Measurements from ENCODE around the gene FAM241B. TPM values are rescaled to one million over a fixed set of nuclear protein-coding genes. Genes with fewer than 3 reads are reported as not detected.

FAM241B gene
- total RNA-seq, 1 donor from 2014 or later, result 9.8 TPM

DNA sequence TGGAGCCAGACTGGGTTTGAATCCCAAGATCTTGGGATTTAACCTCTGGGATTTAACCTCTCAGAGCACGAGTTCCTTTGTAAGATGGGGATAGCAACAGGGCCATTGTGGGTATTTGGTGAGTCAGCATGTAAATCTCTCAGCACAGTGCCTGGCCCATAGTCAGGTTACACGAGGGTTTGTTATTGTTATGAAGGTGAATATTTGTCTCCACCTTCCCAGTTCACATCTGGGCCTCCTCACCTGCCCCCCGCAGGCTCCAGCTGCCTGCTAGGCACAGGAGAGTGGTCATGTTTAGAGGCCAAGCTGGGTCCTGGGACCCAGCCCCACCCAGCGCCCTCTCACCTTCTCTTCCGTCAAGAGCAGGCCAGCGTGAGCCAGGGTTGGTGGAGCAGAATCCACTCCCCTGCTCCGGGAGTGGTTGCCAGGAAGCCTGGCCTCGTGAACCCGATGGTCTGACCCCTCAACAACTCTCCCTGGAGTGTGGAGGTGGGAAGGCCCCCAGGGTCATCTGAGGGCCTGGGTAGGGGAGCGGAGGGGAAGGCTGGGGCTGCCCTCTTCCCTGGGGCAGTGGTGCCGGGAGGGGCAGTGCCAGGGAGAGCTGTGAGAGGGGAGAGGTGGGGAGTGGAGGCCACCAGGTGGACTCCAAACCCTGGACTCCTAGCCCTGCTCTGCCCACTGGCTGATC lies 26.0 kb downstream of the FAM241B start:
- Mint-ChIP-seq H3K36me3 (no peaks in the 10 kb centered on the region), H3K4me1 (ENCODE audit: unreplicated experiment) (peaks cover 46% of the 10 kb centered on the region), H3K27ac (no peak overlapping the region), H3K27me3 (peaks cover 21% of the 10 kb centered on the region), H3K4me3 (no peak overlapping the region), H3K9me3 (no peaks in the 10 kb centered on the region)
- TF ChIP-seq, protein P1, sequence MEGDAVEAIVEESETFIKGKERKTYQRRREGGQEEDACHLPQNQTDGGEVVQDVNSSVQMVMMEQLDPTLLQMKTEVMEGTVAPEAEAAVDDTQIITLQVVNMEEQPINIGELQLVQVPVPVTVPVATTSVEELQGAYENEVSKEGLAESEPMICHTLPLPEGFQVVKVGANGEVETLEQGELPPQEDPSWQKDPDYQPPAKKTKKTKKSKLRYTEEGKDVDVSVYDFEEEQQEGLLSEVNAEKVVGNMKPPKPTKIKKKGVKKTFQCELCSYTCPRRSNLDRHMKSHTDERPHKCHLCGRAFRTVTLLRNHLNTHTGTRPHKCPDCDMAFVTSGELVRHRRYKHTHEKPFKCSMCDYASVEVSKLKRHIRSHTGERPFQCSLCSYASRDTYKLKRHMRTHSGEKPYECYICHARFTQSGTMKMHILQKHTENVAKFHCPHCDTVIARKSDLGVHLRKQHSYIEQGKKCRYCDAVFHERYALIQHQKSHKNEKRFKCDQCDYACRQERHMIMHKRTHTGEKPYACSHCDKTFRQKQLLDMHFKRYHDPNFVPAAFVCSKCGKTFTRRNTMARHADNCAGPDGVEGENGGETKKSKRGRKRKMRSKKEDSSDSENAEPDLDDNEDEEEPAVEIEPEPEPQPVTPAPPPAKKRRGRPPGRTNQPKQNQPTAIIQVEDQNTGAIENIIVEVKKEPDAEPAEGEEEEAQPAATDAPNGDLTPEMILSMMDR (conservative IDR thresholded peaks at IDR 0.05), result no peak
- no peak for DNase-seq (ENCODE audit: extremely low spot score, unreplicated experiment)

DNA sequence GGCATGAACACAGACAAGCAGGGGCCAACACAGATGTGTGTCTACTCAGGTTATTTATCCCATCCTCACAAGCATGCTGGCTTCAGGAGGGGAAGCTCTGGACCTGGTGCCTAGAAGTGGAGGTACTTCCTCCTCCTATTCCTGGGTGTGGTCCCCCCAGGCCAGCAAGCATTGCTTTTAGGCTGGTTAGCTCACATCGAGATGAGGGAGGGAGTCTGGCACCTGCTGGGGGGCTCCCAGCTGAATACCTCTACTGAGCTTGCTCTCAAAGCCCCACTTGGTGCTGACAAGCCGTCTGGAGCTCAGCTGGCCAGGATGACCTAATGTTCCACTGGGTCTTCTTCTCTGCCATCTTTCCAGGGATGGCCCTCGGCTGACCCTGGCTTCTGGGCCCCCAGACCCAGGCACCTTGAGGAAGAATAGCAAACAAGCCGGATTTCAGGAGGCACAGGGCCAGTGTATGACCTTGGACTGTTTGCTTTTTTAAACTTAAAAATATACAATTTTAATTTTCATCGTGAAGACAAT lies 26.8 kb downstream of the FAM241B start:
- no peak for DNase-seq (ENCODE audit: extremely low spot score, unreplicated experiment)
- Mint-ChIP-seq H3K4me1 (ENCODE audit: unreplicated experiment) (peaks cover 46% of the 10 kb centered on the region), H3K36me3 (no peaks in the 10 kb centered on the region), H3K4me3 (no peak overlapping the region), H3K9me3 (no peaks in the 10 kb centered on the region), H3K27me3 (peaks cover 21% of the 10 kb centered on the region), H3K27ac (no peak overlapping the region)
- TF ChIP-seq, protein P1 (conservative IDR thresholded peaks at IDR 0.05), result no peak

DNA sequence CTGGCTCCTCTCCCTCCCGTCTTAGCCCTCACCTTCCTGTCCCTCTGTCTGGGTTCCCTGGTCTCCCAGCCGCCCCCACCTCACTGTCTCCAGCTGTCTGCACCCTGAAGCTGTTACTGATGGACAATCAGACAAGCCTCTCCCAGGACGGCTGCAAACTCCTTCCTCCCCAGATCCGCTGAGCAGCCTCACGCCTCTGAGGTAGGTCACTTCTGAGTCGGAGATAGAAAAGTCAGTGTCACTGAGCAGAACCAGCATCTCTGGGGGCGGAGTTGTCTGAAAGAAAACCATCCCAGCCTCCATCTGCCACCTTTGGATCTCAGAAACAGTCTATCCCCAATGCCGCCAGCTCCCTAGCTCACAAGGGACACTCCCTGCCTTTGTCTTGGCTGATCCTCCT lies 27.4 kb downstream of the FAM241B start:
- no peaks in the 10 kb centered on the region for H3K36me3 Mint-ChIP-seq
- no peak overlapping the region for H3K4me3 Mint-ChIP-seq
- TF ChIP-seq, protein P1 (conservative IDR thresholded peaks at IDR 0.05), result no peak
- H3K4me1 Mint-ChIP-seq (ENCODE audit: unreplicated experiment), result peaks cover 52% of the 10 kb centered on the region
- H3K27ac Mint-ChIP-seq, result no peak overlapping the region
- H3K9me3 Mint-ChIP-seq, result no peaks in the 10 kb centered on the region
- peaks cover 23% of the 10 kb centered on the region for H3K27me3 Mint-ChIP-seq
- no peak for DNase-seq (ENCODE audit: extremely low spot score, unreplicated experiment)

DNA sequence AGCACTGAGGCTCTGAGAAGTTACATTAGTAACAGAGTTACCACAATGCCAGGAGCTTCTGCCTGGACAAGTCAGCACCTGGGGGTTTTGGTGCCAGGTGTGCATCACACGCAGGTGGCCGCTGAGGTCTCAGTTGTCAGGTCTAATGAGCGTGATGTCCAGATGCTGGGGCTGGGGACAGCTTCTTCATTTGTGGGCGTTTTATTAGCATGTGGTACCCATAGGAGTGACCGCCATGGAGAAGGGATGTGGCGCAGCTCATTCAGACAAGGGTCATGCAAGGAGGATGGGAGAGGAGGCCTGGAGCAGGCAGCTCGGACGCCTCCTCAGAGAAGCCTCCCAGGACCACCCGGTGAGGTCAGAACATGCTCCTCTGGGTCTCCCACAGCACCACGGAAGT lies 27.8 kb downstream of the FAM241B start:
- TF ChIP-seq, protein P1 (conservative IDR thresholded peaks at IDR 0.05), result no peak
- no peaks in the 10 kb centered on the region for H3K9me3 Mint-ChIP-seq
- peaks cover 23% of the 10 kb centered on the region for H3K27me3 Mint-ChIP-seq
- no peak for DNase-seq (ENCODE audit: extremely low spot score, unreplicated experiment)
- peaks cover 52% of the 10 kb centered on the region for H3K4me1 Mint-ChIP-seq (ENCODE audit: unreplicated experiment)
- no peak overlapping the region for H3K27ac Mint-ChIP-seq
- H3K36me3 Mint-ChIP-seq, result no peaks in the 10 kb centered on the region
- H3K4me3 Mint-ChIP-seq, result no peak overlapping the region

DNA sequence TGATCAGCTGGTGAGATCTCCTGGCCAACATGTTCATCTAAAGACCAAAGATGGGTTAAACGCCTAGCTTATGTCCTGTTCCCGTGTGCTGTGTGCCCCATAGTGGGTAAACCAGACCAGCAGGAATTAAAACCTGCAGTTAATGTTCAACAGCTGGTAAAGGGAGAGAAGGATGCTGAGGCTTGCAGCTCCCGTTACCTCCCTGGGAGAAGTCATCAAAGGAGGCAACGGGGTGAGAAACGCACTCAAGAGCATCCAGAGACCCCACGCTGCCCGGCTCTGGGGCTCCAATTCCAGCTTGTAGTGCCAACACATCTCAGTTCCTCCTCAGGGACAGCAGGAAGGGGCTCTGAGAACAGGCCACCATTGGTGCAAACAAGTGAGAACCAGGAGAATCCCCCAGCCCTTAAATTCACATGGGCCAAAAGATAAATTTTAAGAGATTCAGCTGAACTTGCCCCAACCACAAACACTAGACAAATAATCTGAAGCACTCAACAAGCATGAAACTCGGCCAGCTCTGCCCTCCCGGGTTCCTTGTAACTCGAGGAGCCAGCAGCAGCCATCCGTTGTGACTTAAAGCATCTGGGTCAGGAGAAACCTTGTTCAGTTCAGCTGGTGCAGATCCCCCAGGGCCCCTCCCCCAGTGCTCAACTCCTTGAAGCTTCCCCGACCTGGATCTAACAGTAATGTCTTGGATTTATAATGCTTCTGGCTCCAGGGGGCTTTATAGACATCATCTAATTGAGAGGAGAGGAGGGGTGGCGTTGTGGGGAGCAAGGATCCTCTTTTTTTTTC lies 29.4 kb downstream of the FAM241B start:
- peaks cover 54% of the 10 kb centered on the region for H3K4me1 Mint-ChIP-seq (ENCODE audit: unreplicated experiment)
- TF ChIP-seq, protein P1 (conservative IDR thresholded peaks at IDR 0.05), result no peak
- no peak overlapping the region for H3K27ac Mint-ChIP-seq
- no peak overlapping the region for H3K4me3 Mint-ChIP-seq
- H3K9me3 Mint-ChIP-seq, result no peaks in the 10 kb centered on the region
- no peak for DNase-seq (ENCODE audit: extremely low spot score, unreplicated experiment)
- H3K27me3 Mint-ChIP-seq, result peaks cover 19% of the 10 kb centered on the region
- H3K36me3 Mint-ChIP-seq, result no peaks in the 10 kb centered on the region

Data from type B pancreatic cell (in vitro differentiated cells).